NCI-H146 (cell line): ENCODE data around the gene TK1.
A peak's percentile ranks its signal among the peaks of the same experiment; 100 is the strongest.

Experiments used
- DNase-seq: peaks from one replicate; lab custom pipeline; 2025; lab: John Stamatoyannopoulos, UW

TK1 gene

DNA sequence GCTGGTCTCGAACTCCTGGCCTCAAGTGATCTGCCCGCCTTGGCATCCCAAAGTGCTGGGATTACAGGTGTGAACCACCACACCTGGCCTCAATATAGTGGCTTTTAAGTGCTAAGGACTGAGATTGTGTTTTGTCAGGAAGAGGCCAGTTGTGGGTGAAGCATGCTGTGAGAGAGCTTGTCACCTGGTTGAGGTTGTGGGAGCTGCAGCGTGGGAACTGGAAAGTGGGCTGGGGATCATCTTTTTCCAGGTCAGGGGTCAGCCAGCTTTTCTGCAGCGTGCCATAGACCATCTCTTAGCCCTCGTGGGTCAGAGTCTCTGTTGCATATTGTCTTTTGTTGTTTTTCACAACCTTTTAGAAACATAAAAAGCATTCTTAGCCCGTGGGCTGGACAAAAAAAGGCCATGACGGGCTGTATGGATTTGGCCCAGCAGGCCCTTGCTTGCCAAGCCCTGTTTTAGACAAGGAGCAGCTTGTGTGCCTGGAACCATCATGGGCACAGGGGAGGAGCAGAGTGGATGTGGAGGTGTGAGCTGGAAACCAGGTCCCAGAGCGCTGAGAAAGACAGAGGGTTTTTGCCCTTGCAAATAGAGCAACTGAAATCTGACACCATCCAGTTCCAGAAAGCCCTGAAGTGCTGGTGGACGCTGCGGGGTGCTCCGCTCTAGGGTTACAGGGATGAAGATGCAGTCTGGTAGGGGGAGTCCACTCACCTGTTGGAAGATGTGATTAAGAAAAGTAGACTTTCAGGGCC lies 32.7 kb upstream of the TK1 start:
- no peak for DNase-seq

- no peak for DNase-seq
Measured at GRCh38 chr17:78214706-78215061, 27.8 kb upstream of the TK1 start.

GRCh38 chr17:78214016-78214705 lies 27.3 kb upstream of the TK1 start, which contains the start of gene BIRC5:
TSS of gene BIRC5 (plus strand) at chr17:78214253. CDS start at chr17:78214317, 64 bp downstream.
- DNase-seq: peak; percentile 94

DNA sequence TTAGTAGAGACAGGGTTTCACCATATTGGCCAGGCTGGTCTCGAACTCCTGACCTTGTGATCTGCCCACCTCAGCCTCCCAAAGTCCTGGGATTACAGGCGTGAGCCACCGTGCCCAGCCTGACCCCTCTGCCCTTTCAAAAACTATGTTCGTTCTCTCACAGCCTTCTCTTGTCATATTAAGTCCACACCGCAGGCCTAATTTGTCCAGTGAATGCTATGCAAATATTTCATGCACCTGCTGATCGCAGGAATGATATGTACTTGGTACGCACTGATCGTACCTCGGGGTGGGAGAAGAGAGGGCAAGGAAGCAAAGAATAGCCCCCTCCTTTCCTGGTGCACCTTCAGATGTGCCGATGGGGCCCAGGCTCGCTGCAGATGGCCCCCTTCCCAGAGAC lies 24.2 kb upstream of the TK1 start:
- peak; percentile 81 for DNase-seq

DNA sequence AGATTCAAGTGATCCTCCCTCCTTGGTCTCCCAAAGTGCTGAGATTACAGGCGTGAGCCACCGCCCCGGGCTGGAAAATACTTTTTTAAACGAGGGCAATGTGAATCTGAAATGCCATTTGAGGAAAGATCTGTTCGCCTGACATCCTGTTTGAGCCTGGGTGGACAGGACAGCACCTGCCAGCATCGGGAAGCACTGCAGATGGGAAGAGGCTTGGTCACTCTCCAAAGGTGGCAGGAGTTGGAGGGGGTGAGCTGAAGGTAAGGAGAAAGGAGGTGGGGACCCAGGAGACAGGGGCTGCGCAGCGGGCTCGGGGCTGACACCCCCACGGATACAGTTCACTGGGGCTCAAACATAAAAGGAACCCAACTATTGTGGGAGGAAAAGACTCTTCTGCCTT lies 23.3 kb upstream of the TK1 start:
- no peak for DNase-seq

GRCh38 chr17:78208486-78208885 lies 21.6 kb upstream of the TK1 start:
- DNase-seq: no peak

GRCh38 chr17:78206298-78206697 lies 19.4 kb upstream of the TK1 start:
- DNase-seq: no peak

DNA sequence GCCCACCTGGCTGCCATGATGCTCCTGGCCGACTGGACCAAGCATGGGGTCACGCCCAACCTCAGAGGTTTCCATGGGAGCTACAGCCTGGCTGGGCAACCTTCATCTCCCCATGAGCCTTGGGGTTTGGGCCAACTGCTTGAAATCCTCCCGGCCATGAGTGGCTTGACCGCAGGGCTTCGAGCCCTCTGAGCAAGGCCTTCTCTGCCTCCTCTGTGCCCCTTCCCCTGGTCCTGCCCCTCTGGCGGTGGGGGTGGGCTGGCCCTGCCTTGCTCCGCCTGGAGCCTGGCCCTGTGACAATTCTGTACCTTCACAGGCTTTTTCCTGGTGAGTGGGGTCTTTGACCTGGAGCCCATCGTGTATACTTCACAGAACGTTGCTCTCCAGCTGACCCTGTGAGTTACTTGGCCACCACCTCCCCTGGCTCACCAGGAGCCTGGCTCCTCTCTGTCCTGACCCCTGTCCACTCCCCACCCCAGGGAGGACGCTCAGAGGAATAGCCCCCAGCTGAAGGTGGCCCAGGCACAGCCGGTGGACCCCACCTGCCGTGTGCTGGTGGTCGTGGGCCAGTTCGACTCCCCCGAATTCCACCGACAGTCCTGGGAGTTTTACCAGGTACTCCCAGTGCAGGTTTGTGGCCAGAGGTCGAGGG lies 18.4 kb upstream of the TK1 start:
- DNase-seq: no peak

GRCh38 chr17:78204387-78205123 lies 17.7 kb upstream of the TK1 start:
- no peak for DNase-seq

DNA sequence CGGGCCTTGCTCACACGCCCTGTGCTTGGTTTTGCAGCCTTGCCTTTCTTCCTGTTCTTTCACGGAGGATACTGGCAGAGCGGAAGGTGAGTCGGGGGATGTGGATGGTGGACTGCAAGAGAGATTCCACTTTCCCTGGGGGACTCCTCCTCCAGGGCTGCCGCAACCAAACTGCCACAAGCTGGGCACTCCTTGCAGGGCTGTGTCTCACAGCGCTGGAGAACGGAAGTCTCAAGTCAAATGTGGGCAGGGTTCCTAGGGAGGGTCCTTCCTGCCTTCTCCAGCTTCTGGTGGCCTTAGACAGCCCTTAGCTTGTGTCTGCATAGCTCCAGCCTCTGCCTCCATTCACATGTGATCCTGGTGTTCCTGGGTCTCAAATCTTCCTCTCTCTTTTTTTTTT lies 15.8 kb upstream of the TK1 start:
- DNase-seq: no peak

- no peak for DNase-seq
Measured at GRCh38 chr17:78200451-78200850, 13.6 kb upstream of the TK1 start.

DNA sequence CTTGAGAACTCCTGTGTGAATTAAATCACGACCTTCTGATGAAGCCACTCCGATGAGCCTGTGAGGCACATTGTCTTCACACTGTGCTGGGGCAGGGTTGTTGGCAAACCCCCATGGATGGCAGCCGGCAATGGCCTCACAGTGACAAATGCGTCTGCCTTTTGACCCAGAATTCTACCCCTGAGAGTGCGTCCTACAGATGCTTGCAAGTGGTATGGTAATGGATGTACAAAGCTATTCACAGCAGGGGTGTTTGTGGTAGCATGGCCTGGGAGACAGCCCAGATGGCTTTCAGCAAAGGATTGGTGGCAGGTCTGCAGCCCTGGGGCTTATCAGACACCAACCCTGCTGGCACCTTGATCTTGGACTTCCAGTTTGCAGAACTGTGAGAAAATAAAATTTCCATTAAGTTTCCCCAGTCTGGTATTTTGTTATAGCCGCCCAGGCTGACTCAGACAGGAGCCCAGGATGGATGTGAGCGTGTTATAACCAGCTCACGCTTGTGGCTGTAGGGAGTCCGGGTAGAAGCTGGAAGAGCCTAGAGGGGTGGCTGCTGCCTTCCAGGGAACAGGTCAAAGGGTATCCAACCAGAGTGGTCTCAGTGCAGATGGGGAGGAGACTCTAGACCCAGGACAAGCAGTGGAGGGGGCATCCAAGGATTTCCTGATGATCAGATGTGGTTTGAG lies 10.4 kb upstream of the TK1 start:
- DNase-seq: peak; percentile 46

DNA sequence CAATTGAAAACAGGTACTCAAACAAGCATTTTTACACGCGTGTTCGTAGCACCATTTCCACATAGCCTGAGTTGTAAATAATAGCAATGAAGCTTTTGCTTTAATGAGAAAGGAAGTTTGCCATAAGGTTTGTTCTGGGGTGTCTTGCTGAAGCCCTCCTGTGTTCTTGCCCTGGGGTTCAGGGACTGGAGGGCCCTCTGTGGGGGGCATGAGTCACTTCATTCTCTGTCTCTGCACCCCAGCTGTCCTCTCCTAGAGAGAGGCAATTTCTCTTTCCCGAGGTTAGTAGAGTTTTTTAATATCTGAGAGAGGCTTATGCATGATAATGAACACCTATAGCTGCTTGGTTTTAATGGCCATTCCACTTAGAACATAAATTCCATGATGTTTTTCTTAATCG lies 9.9 kb upstream of the TK1 start:
- DNase-seq: no peak

GRCh38 chr17:78185981-78186691 lies 716 bp downstream of the TK1 start:
- DNase-seq: peak; percentile 66

DNA sequence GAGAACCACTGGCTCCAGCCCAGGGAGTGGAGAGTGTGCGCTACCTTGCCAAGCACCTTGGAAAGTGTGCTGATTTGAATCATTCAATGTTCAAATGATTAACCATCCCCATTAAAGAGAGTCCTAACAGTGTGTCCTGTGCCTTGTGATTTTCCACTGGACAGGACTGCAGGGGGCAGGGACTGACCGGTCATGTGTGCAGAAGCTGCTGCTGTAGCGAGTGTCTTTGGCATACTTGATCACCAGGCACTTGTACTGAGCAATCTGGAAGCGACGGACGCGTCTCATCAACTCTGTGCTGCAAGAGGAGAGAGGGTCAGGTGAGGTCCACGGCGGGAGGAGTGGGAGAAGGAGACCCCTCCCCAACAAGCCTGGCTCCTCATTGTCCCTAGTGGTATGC lies 2.0 kb downstream of the TK1 start:
- no peak for DNase-seq

DNA sequence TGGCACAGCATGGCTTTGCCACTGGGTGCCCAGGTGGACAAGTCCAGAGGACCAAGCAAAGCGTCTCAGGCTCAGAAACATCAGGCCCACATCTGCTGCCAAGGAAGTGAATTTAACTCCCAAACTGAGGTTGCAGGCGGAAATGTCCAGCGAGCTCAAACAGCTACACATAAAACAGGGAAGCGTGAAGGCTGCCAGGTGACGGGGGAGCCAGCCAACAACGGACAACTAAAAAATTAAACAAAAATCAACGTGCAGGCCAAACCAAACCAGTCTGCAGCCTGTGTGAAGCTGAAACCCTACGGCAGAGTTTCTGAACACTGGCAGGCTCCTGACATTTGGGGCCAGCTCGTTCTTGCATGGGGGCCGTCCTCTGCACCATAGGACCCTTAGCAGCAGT lies 2.5 kb downstream of the TK1 start:
- DNase-seq: no peak

DNA sequence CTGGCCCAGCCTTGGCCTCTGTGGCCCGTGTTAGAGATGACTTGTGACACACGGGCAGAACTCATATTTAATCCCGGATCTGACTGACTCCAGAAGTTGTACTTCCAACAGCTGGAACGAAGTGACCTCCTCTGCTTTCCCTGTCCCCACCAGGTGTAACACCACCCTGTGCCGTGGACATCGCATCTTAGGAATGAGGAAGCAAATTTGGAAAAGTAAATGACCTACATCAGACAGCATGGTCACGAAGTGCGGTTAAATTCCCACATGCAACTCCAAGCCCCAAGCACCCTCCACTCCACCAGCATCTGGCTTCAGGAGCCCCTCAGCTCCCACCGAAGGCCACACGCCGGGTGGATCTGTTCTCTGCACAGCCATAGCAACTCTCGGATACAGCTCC lies 2.9 kb downstream of the TK1 start:
- DNase-seq: no peak

GRCh38 chr17:78182504-78182903 lies 4.3 kb downstream of the TK1 start:
- DNase-seq: no peak

DNA sequence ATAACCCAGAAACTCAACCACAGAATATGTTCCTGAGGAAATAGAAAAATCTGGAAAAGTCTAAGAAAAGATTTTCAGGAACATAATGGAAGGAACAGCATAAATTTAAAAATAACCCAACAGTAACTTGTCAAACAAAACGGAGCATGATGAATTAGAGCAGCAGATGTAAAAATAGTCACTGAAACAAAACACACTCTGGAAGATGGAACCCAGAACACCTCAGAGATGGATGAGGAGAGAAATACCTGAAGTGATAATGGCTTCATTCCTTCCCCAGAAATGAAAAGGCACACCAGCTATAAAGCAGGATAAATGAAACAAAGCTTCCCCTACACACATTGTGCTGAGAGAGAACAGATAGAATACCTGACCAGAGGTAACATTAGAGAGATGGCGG lies 6.3 kb downstream of the TK1 start:
- no peak for DNase-seq

DNA sequence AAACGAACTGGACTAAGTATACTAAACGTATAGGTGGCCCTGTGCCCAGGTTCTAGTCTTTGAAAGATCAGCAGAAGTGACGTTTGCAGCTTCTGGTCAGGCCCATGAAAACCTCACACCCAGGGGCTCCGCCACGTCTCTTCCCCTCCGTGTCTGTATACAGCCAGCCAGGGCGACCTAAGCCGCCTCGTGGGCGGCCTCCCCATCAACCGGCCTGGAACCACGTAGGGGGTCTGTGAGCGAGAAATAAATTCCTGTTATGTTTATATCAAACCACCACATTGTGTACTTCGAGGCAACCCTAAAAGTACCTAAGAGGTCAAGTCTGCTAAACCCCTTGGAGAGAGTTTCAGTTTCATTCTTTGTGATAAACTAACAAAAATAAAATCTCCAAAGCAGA lies 6.8 kb downstream of the TK1 start:
- no peak for DNase-seq

DNA sequence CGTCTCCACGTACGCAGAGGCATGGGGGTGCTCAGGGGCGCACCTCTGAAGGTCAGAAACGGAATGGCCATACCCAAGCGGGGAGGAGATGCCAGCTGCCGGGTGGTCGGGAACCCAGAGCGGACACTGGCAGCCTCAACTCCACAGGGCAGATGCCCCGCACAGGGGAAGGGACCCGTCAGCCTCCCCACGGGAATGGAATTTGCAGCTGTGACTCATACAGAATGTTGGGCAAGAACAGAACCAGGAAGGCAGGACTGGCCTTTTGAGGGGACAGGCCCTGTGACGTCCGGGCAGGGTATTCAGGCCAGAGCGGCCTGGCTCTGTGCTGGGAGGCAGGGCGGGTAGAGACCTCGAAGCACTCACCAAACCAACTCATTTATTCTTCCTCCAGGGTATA lies 7.5 kb downstream of the TK1 start:
- DNase-seq: no peak
